GM10847 (cell line): Measurements from ENCODE around the gene PIK3R4.

Source experiments
- POLR2A ChIP-seq: IDR thresholded peaks from 2 replicates; pipeline ENCODE4 v1.6.1; 2011; ENCODE audit not compliant: insufficient read length; ENCODE audit errors: extremely low read depth

PIK3R4 gene

DNA sequence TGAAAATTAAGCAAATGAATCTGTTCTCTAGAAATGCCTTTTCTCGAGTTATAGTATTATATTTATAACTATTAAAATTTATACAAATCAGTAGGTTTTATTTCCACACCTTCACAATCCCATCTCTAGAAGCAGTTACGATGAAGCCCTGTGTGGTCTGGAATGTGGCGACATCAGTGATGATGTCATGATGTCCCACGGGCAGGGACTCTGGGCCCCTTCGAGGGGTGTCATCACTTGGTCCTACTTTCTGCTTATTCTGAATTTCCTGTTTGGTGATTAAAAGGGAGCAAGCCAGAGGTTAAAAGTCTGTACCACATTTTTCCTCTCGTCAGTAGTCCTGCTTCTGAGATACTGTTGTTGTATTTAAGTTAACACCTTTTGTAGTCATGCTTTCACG, 67.4 kb downstream of the PIK3R4 start:
- no peak for TF ChIP-seq POLR2A

GRCh38 chr3:130677343-130677742, 69.3 kb downstream of the PIK3R4 start:
- no peak for TF ChIP-seq POLR2A

- no peak for TF ChIP-seq POLR2A
Measured at GRCh38 chr3:130671545-130672312, 74.9 kb downstream of the PIK3R4 start.

GRCh38 chr3:130669740-130670139, 76.9 kb downstream of the PIK3R4 start:
- no peak for TF ChIP-seq POLR2A

GRCh38 chr3:130663092-130663491, 83.5 kb downstream of the PIK3R4 start:
- TF ChIP-seq POLR2A: no peak

DNA sequence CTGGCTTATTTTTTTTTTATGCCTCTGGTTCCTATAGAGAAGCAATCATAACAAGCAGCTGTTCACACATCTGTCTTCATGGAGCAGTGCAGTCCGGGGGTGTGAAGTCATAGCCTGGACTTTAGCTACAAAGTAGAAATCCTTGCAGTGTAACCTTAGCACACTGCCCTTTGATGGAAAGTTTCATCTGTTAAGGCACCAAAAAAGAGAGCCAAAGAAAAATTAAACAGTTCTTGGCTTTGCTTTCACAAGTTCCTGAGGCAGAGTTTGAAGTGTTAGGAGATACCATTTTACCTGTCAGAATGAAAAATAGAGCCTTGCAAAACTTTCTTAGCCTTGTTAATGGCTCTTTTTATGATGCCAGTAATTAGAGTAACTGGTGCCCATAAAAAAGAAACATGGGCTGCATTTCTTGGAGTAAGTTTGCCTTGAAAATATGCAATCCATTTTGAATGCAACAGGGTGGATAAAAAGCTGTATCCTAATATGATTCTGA, 84.1 kb downstream of the PIK3R4 start:
- TF ChIP-seq POLR2A: no peak

- TF ChIP-seq POLR2A: no peak
Measured at GRCh38 chr3:130661140-130661891, 85.3 kb downstream of the PIK3R4 start.

GRCh38 chr3:130659911-130660310, 86.7 kb downstream of the PIK3R4 start:
- TF ChIP-seq POLR2A: no peak

DNA sequence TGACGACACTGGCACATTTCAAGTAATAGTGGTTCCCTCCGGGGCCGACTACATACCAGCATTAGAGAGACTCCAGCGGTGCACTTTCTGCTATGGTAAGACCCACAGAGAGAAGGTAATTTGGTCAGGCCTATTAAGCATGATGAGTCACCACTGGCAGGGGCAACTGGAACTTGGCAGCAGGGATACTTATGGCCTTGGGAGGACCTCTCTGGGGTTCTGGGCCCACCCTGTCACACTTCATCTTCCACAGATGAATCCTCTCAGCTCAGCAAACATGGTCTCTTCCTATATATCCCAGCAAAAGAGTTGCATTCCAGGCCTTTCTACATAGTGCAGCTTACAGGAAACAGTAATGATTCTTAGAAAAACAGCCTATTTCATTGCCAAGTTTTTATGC, 88.0 kb downstream of the PIK3R4 start:
- no peak for TF ChIP-seq POLR2A

DNA sequence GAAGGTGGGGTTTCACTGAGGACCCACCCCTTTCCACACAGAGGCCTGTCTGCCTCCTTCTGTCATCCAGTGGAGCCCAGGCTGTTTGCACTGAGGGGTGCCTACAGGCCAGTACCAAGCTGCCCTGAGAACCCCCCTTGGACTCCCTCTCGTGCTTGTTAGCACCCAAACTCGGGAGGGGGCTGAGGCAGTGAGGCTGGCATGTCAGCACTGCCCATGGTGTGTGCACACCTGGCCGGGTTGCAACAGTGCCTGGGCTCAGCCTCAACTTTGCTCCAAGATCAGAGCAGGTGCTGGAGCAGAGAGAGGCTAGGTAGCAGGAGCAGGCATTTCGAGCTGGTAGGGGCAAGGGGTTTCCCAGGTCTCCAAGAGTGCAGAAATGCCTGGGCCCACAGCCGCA, 90.0 kb downstream of the PIK3R4 start:
- no peak for TF ChIP-seq POLR2A

GRCh38 chr3:130654921-130655320, 91.7 kb downstream of the PIK3R4 start:
- no peak for TF ChIP-seq POLR2A

DNA sequence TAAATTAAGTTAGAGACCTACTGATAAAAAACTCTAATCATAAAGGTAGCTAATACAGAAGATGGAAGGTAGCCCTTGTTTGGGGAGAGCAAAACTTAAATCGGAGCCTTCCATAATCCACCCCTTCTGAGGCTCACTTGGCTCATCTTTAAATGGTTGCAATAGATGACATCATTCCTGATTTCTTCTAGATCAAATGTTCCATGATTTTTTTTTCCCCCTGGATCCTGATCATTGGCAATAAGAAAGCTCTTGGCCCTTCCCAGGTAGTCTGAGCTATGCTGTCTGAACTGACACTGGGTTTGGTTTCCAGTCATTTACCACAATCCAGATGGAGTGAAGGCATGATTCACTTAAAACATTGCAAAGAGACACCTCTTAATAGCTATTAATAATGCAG, 92.5 kb downstream of the PIK3R4 start:
- no peak for TF ChIP-seq POLR2A

- TF ChIP-seq POLR2A: no peak
Measured at GRCh38 chr3:130649061-130649654, 97.5 kb downstream of the PIK3R4 start.

DNA sequence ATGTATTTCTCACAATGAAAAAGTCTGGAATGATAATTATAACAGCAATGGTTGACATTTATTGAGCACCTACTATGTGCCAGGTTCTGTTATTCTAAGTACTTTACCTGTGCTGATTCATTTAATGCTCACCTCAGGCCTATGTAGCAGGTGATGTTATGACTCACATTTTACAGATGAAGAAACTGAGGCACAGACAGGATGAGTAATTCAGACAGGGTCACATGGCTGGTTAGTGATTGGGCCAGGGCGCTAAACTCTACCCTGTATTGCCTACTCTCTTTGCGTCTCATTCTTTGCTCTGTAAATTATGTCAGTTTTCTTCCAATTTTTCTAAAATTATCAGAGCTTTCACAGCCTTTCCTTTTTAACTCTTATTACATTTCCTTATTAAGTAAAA, 98.3 kb downstream of the PIK3R4 start:
- TF ChIP-seq POLR2A: no peak

- TF ChIP-seq POLR2A: no peak
Measured at GRCh38 chr3:130645261-130645660, 101.4 kb downstream of the PIK3R4 start.

GRCh38 chr3:130644628-130645253, 101.9 kb downstream of the PIK3R4 start:
- TF ChIP-seq POLR2A: no peak

- TF ChIP-seq POLR2A: no peak
Measured at GRCh38 chr3:130640027-130640426, 106.6 kb downstream of the PIK3R4 start.
